Measurements from ENCODE around the gene SPTBN4. TPM values are rescaled to one million over a fixed set of nuclear protein-coding genes. Genes with fewer than 3 reads are reported as not detected.

Gene SPTBN4
- 0.82 and 0.97 TPM in 2 replicates for total RNA-seq (2022)
- Bru-seq, nascent RNA = percentile 16 among the genes with signal in this experiment
- percentile 11 among the genes with signal in this experiment for BruChase-seq, experiment 1, labeled RNA remaining after a 2-hour chase
- BruChase-seq, experiment 2, labeled RNA remaining after a 6-hour chase = percentile 13 among the genes with signal in this experiment
- long read RNA-seq, partial matches to known transcripts = 1 of 1 reads
- long read RNA-seq, other reads (novel, unspliced or antisense) = 0 of 1 reads

DNA sequence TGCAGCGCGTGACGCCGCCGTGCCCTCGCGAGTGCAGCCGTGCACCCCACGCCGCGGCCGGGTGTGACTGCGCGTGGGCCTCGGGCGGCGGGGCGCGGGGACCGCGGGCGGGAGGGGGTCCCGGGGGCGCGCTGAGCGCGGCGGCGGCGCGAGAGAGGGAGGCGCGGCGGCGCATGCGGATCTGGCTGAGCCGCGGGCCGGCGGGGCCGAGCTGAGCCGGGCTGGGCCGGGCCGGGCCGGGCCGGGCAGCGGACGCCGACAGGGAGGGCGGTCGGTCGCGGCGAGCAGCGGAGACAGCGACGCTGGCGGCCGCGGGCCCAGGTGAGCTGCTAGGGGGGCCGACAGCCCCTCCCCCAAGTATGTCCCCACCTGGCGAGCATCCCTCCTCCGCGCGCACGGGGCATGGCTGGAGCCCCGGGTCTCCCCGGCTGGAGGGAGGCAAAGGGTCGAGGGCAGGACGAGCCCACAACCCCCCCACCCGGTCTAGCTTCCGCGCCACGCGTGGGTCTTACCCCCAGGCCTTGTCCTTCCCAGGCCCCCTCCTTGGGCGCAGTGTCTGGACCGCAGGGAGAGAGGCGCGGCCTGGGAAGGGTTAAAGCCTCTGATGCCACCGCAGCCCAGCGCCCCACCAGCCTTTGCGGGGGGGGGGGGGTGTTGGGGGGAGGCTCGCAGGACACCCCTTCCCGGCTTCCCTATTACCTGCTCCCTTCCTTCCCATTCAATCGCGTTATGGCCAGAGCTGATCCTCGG is at the start of gene SPTBN4:
TSS of gene SPTBN4 (plus strand) at position 17 of the 750 bp plus-strand sequence. CDS start 5,621 bp downstream, outside the sequence.
- POLR2A ChIA-PET = interaction anchor here (1.1 to 1.8 kb wide), 2 partner anchors 14 to 41 kb away, joined by 3 to 13 read pairs; partner anchors contain the start of gene SERTAD1
- Histone ChIP-seq H3K4me3 (ENCODE audit: low read depth, low read length) (peak within 1 kb of the TSS; percentile 35), H3K27me3 (replicated peaks; ENCODE audit: control insufficient read depth, insufficient read depth, low read length) (no peaks in the 10 kb centered on the region), H3K36me3 (ENCODE audit: control insufficient read depth, insufficient read depth, low read length) (no peaks in the 10 kb centered on the region), H3K9me3 (no peaks in the 10 kb centered on the region), H3K4me1 (peaks cover 20% of the 10 kb centered on the region)
- DNase-seq = no peak
- peak within 1 kb of the TSS; percentile 92 for H3K27ac Mint-ChIP-seq (ENCODE audit: unreplicated experiment)
- H3K4me1 Mint-ChIP-seq (ENCODE audit: low read depth, unreplicated experiment) = peaks cover 20% of the 10 kb centered on the region
- H3K36me3 Mint-ChIP-seq (ENCODE audit: insufficient read depth, unreplicated experiment) = peaks cover 11% of the 10 kb centered on the region
- CTCF ChIA-PET = no interaction called here
- peaks cover 4% of the 10 kb centered on the region for H3K27me3 Mint-ChIP-seq (ENCODE audit: insufficient read depth, unreplicated experiment)
- TF ChIP-seq, protein P1, sequence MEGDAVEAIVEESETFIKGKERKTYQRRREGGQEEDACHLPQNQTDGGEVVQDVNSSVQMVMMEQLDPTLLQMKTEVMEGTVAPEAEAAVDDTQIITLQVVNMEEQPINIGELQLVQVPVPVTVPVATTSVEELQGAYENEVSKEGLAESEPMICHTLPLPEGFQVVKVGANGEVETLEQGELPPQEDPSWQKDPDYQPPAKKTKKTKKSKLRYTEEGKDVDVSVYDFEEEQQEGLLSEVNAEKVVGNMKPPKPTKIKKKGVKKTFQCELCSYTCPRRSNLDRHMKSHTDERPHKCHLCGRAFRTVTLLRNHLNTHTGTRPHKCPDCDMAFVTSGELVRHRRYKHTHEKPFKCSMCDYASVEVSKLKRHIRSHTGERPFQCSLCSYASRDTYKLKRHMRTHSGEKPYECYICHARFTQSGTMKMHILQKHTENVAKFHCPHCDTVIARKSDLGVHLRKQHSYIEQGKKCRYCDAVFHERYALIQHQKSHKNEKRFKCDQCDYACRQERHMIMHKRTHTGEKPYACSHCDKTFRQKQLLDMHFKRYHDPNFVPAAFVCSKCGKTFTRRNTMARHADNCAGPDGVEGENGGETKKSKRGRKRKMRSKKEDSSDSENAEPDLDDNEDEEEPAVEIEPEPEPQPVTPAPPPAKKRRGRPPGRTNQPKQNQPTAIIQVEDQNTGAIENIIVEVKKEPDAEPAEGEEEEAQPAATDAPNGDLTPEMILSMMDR (IDR thresholded peaks at IDR 0.05; ENCODE audit: insufficient read depth in 1 of 2, low read depth in 1 of 2, low read length in 1 of 2, severe bottlenecking in 1 of 2, unreplicated experiment in 1 of 2) = no peak
- intact Hi-C loops (cut with micrococcal nuclease; ENCODE audit: unreplicated experiment) = loop anchor here (5.0 kb wide), 2 partner anchors 60 to 135 kb away; partner anchors contain the start of gene LTBP4
- no peaks in the 10 kb centered on the region for H3K9me3 Mint-ChIP-seq (ENCODE audit: unreplicated experiment)
- no TSS peak for BruUV-seq (replicated peaks)
- peak within 1 kb of the TSS; percentile 79 for H3K4me3 Mint-ChIP-seq (ENCODE audit: unreplicated experiment)

DNA sequence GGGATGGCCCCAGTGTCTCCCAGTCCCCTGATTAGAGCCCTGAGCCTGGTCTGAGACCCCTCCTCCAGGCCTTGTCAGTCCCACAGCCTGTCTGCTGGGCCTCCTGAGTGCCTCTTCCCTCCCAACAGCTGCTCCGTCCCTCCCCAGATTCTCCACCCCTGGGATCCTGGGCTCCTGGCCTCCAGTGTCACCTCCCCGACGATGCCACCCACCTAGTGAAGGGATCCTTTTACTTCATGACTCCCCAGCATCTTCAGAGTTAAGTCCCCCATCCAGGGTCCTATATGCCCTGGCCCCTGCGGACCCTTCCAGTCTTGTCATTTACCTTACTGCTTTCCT is 49.2 kb upstream of the SPTBN4 start:
- H3K9me3 Mint-ChIP-seq (ENCODE audit: unreplicated experiment) = no peaks in the 10 kb centered on the region
- H3K27me3 Mint-ChIP-seq (ENCODE audit: insufficient read depth, unreplicated experiment) = no peaks in the 10 kb centered on the region
- H3K4me1 ChIP-seq = 0 out of 2 replicates have a peak, but pooled peaks cover 4% of the 10 kb centered on the region
- H3K4me1 Mint-ChIP-seq (ENCODE audit: low read depth, unreplicated experiment) = peaks cover 7% of the 10 kb centered on the region
- no peak for DNase-seq
- TF ChIP-seq, protein P1 (IDR thresholded peaks at IDR 0.05; ENCODE audit: insufficient read depth in 1 of 2, low read depth in 1 of 2, low read length in 1 of 2, severe bottlenecking in 1 of 2, unreplicated experiment in 1 of 2) = no peak
- peaks cover 8% of the 10 kb centered on the region for H3K36me3 Mint-ChIP-seq (ENCODE audit: insufficient read depth, unreplicated experiment)
- no peak overlapping the region for H3K4me3 ChIP-seq (ENCODE audit: low read depth, low read length)
- no peak overlapping the region for H3K4me3 Mint-ChIP-seq (ENCODE audit: unreplicated experiment)
- POLR2A ChIA-PET = no interaction called here
- intact Hi-C loops (cut with micrococcal nuclease; ENCODE audit: unreplicated experiment) = no loop called here
- no peaks in the 10 kb centered on the region for H3K36me3 ChIP-seq (ENCODE audit: control insufficient read depth, insufficient read depth, low read length)
- no peak overlapping the region for H3K27ac Mint-ChIP-seq (ENCODE audit: unreplicated experiment)
- H3K27me3 ChIP-seq (replicated peaks; ENCODE audit: control insufficient read depth, insufficient read depth, low read length) = no peaks in the 10 kb centered on the region
- BruUV-seq (replicated peaks) = no TSS peak
- CTCF ChIA-PET = no interaction called here
- no peaks in the 10 kb centered on the region for H3K9me3 ChIP-seq

DNA sequence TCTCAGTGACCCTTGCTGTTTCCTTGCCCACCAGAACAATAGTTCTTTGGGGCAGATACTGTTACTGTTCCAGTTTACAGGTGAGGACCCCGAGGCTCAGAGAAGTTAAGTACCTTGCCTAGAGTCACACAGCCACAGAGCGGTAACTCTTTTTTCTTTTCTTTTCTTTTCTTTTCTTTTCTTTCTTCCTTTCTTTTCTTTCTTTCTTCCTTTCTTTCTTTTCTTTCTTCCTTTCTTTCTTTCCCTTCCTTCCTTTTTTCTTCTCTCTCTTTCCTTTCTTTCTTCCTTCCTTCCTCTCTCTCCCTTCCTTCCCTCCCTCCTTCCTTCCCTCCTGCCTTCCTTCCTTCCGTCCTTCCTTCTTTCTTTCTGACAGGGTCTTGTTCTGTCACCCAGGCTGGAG is 48.8 kb upstream of the SPTBN4 start:
- no peak for DNase-seq
- H3K4me3 ChIP-seq (ENCODE audit: low read depth, low read length) = no peak overlapping the region
- ChIA-PET POLR2A (no interaction called here), CTCF (no interaction called here)
- no TSS peak for BruUV-seq (replicated peaks)
- H3K9me3 ChIP-seq = no peaks in the 10 kb centered on the region
- no peaks in the 10 kb centered on the region; the same call in 1 of the 2 replicates for H3K36me3 ChIP-seq (ENCODE audit: control insufficient read depth, insufficient read depth, low read length)
- Mint-ChIP-seq H3K27me3 (ENCODE audit: insufficient read depth, unreplicated experiment) (no peaks in the 10 kb centered on the region), H3K36me3 (ENCODE audit: insufficient read depth, unreplicated experiment) (peaks cover 8% of the 10 kb centered on the region), H3K27ac (ENCODE audit: unreplicated experiment) (no peak overlapping the region), H3K4me3 (ENCODE audit: unreplicated experiment) (no peak overlapping the region), H3K4me1 (ENCODE audit: low read depth, unreplicated experiment) (peaks cover 7% of the 10 kb centered on the region), H3K9me3 (ENCODE audit: unreplicated experiment) (no peaks in the 10 kb centered on the region)
- no peaks in the 10 kb centered on the region for H3K27me3 ChIP-seq (replicated peaks; ENCODE audit: control insufficient read depth, insufficient read depth, low read length)
- H3K4me1 ChIP-seq = 0 out of 2 replicates have a peak, but pooled peaks cover 4% of the 10 kb centered on the region
- intact Hi-C loops (cut with micrococcal nuclease; ENCODE audit: unreplicated experiment) = no loop called here
- TF ChIP-seq, protein P1 (IDR thresholded peaks at IDR 0.05; ENCODE audit: insufficient read depth in 1 of 2, low read depth in 1 of 2, low read length in 1 of 2, severe bottlenecking in 1 of 2, unreplicated experiment in 1 of 2) = no peak
